GM19193 (cell line): ENCODE data around the gene IRGM.

Experiments used
- POLR2A ChIP-seq: IDR thresholded peaks from 4 replicates; pipeline ENCODE4 v1.6.1; 2011; ENCODE audit not compliant: insufficient read depth, insufficient read length; ENCODE audit errors: extremely low read depth

Gene IRGM

DNA sequence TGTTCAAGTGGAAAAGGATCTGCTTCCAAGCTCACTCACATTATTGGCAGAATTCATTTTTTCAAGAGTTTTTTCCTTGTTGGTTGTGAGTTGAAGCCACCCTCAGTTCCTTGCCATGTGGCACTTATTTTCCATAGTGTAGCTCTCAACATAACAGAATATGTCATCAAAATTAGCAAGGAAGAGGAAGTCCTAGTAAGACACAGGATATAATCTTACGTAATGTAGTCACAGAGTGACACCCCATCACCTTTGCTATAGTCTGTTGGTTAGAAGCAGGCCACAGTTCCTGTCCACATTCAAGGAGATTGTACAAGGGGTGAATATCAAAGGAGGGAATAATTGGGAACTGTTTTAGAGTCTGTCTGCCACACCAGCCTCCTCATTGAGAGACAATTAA, 15.7 kb downstream of the IRGM start:
- no peak for TF ChIP-seq POLR2A

DNA sequence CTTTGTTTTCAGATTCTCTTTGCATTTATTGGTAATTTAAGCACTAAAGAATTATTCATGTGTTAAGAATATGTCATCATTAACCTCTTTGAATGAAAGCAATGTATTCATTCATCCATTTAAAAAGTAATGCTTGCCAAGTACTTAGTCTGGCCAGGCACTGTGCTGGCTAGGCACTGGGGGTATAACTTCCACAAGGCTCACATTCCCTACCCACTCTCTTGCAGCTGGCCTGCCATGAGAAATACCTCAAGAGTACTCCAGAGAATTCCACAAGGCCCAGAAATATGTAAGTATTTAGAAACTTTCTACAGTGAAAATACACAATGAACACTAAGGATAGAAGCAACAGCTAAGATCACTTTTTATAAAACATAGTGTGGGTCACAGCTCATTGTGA, 33.0 kb downstream of the IRGM start:
- no peak for TF ChIP-seq POLR2A

- TF ChIP-seq POLR2A = no peak
These were observed 49.4 kb downstream of the IRGM start for GRCh38 chr5:150895431-150896428.
